HepG2 (cell line): ENCODE measurements around the gene PISD. TPM values are rescaled to one million over a fixed set of nuclear protein-coding genes. Genes with fewer than 3 reads are reported as not detected.

Experiments
- CSRNP1 ChIP-seq: sonication (generic); formaldehyde crosslinking; IDR thresholded peaks from 2 replicates; pipeline ENCODE4 v1.8.1; 2023; ENCODE audit warnings: mild to moderate bottlenecking, missing genetic modification reagents
- HOXA3 ChIP-seq: sonication (generic); formaldehyde crosslinking; IDR thresholded peaks from 2 replicates; pipeline ENCODE4 v1.5.0; 2020; ENCODE audit warnings: missing genetic modification reagents
- KMT2B ChIP-seq: IDR thresholded peaks from 2 replicates; pipeline ENCODE4 v1.6.1; 2016; ENCODE audit warnings: missing genetic modification reagents, missing compliant biosample characterization
- MAFG ChIP-seq: sonication (generic); formaldehyde crosslinking; IDR thresholded peaks from 2 replicates; pipeline ENCODE4 v1.5.1; 2020; ENCODE audit warnings: mild to moderate bottlenecking, missing genetic modification reagents
- MED1 ChIP-seq: sonication (generic); formaldehyde crosslinking; IDR thresholded peaks from 2 replicates; pipeline ENCODE4 v1.4.0; 2020; ENCODE audit warnings: missing genetic modification reagents
- MIER3 ChIP-seq: IDR thresholded peaks from 2 replicates; pipeline ENCODE4 v1.6.1; 2016; ENCODE audit warnings: missing compliant biosample characterization, borderline replicate concordance
- NCOR1 ChIP-seq: fragments of 200-600 bp; sonication (generic); IDR thresholded peaks from 2 replicates; pipeline ENCODE4 v1.7.0; 2017; ENCODE audit warnings: antibody characterized with exemption, low read length, borderline replicate concordance
- NFIB ChIP-seq: sonication (generic); formaldehyde crosslinking; IDR thresholded peaks from 2 replicates; pipeline ENCODE4 v1.9.0; 2021; ENCODE audit warnings: missing genetic modification reagents, mild to moderate bottlenecking, borderline replicate concordance
- NKX3-1 ChIP-seq: sonication (generic); formaldehyde crosslinking; IDR thresholded peaks from 2 replicates; pipeline ENCODE4 v1.5.0; 2020; ENCODE audit warnings: missing genetic modification reagents
- PAF1 ChIP-seq: IDR thresholded peaks from 2 replicates; pipeline ENCODE4 v1.6.1; 2016; ENCODE audit warnings: missing genetic modification reagents, missing compliant biosample characterization
- SMAD3 ChIP-seq: sonication (generic); formaldehyde crosslinking; IDR thresholded peaks from 2 replicates; pipeline ENCODE4 v1.4.0; 2020; ENCODE audit warnings: missing genetic modification reagents
- THAP9 ChIP-seq: sonication (generic); formaldehyde crosslinking; IDR thresholded peaks from 2 replicates; pipeline ENCODE4; 2020; ENCODE audit warnings: missing genetic modification reagents, mild to moderate bottlenecking, borderline replicate concordance
- YEATS4 ChIP-seq: sonication (generic); formaldehyde crosslinking; IDR thresholded peaks from 2 replicates; pipeline ENCODE4 v1.4.0; 2020; ENCODE audit warnings: missing genetic modification reagents, borderline replicate concordance
- ZFX ChIP-seq: sonication (generic); formaldehyde crosslinking; IDR thresholded peaks from 2 replicates; pipeline ENCODE4 v1.4.0; 2020; ENCODE audit warnings: mild to moderate bottlenecking, low read depth, missing genetic modification reagents, moderate library complexity
- ZNF644 ChIP-seq: IDR thresholded peaks from 2 replicates; pipeline ENCODE4 v1.6.1; 2016; ENCODE audit warnings: low read depth
- ZNF749 ChIP-seq: sonication (generic); formaldehyde crosslinking; IDR thresholded peaks from 2 replicates; pipeline ENCODE4 v1.8.0; 2022; ENCODE audit warnings: mild to moderate bottlenecking, missing genetic modification reagents, moderate library complexity, borderline replicate concordance
- polyA plus RNA-seq, 8 experiments: library from polyadenylated mRNA; depleted of rRNA in 3 of 8; stranded (reverse) in 7 of 8; unstranded in 1 of 8; fragments of >200 nt; fragmentation: Illumina TruSeq in 4 of 8; extraction: Trizol in 4 of 8; gene quantifications; 2 replicates each; pipeline versions ENCODE4 v1.2.1 to v1.2.3, GENCODE V29; 2011 to 2016; ENCODE audit warnings: low read depth in 4 of 8, missing spikeins in 1 of 8, mixed read lengths in 1 of 8; ENCODE audit not compliant: insufficient read depth in 1 of 8
- total RNA-seq, 5 experiments: library from RNA; depleted of rRNA; stranded (reverse); fragments of >200 nt; fragmentation: Illumina TruSeq; extraction: Trizol; gene quantifications; 2 replicates each; pipeline ENCODE4 v1.2.3, GENCODE V29; 2016; ENCODE audit warnings: low read depth in 1 of 5
- TF ChIP-seq, protein P1 (sequence below): sonication (generic); formaldehyde crosslinking; IDR thresholded peaks from 2 replicates; pipeline ENCODE4 v1.5.0; 2020; ENCODE audit warnings: mild to moderate bottlenecking, missing genetic modification reagents

PISD gene
- total and polyA plus RNA-seq, 2 of the 13 experiments (the other 11 are each of a cell fraction or from before 2014, with no cell fraction given): 30.1 to 47.7 TPM

GRCh38 chr22:31588970-31589675 is 72.9 kb downstream of the PISD start (continued):
- TF ChIP-seq, protein P1, sequence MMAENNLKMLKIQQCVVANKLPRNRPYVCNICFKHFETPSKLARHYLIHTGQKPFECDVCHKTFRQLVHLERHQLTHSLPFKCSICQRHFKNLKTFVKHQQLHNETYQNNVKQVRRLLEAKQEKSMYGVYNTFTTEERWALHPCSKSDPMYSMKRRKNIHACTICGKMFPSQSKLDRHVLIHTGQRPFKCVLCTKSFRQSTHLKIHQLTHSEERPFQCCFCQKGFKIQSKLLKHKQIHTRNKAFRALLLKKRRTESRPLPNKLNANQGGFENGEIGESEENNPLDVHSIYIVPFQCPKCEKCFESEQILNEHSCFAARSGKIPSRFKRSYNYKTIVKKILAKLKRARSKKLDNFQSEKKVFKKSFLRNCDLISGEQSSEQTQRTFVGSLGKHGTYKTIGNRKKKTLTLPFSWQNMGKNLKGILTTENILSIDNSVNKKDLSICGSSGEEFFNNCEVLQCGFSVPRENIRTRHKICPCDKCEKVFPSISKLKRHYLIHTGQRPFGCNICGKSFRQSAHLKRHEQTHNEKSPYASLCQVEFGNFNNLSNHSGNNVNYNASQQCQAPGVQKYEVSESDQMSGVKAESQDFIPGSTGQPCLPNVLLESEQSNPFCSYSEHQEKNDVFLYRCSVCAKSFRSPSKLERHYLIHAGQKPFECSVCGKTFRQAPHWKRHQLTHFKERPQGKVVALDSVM (CRISPR knock-in tag): no peak
- TF ChIP-seq YEATS4 (peak; percentile 64; the same call in 1 of the 2 replicates), ZNF644 (CRISPR knock-in tag) (0 out of 2 replicates have a peak, but pooled peaks have one; percentile 25), MED1 (CRISPR knock-in tag) (peak; percentile 69), MIER3 (0 out of 2 replicates have a peak, but pooled peaks have one; percentile 25), ZNF749 (CRISPR knock-in tag) (no peak), NKX3-1 (CRISPR knock-in tag) (0 out of 2 replicates have a peak, but pooled peaks have one; percentile 53), PAF1 (CRISPR knock-in tag) (no peak), ZFX (CRISPR knock-in tag) (peak; percentile 68; the same call in 1 of the 2 replicates), SMAD3 (CRISPR knock-in tag) (no peak), MAFG (CRISPR knock-in tag) (no peak), NCOR1 (peak; percentile 77; the same call in 1 of the 2 replicates), CSRNP1 (CRISPR knock-in tag) (no peak), THAP9 (CRISPR knock-in tag) (no peak), HOXA3 (peak; percentile 86), NFIB (CRISPR knock-in tag) (no peak), KMT2B (CRISPR knock-in tag) (0 out of 2 replicates have a peak, but pooled peaks have one; percentile 28)
